Omental fat pad (tissue), 4 donors: Measurements from ENCODE around the gene LCAT. TPM values are rescaled to one million over a fixed set of nuclear protein-coding genes. Genes with fewer than 3 reads are reported as not detected.

ENCODE experiments used
- ATAC-seq: fragments of 150-250 bp; one replicate; pipeline ENCODE4 v1.9.1; 2016; ENCODE audit warnings: mild to moderate bottlenecking, moderate library complexity; ENCODE audit not compliant: low FRiP score
- DNase-seq: peaks from one replicate; pipeline ENCODE4 v3.0.0-alpha.2; 2019; ENCODE audit warnings: low spot score
- CTCF ChIP-seq, 3 donors: fragments of 450-650 bp; IDR thresholded peaks; one replicate each; pipeline ENCODE4 v1.5.1; 2016 to 2017; ENCODE audit warnings: antibody characterized with exemption in 3 of 3, mild to moderate bottlenecking in 3 of 3, moderate library complexity in 2 of 3
- total RNA-seq, 4 donors: library from RNA; depleted of rRNA; stranded (reverse); fragments of >200 nt; gene quantifications; one replicate each; pipeline ENCODE4 v1.1.0, GENCODE V29; 2016

LCAT gene
- total RNA-seq, 4 donors from 2014 or later: 7.7 to 52.2 (median 13.0) TPM

GRCh38 chr16:67987460-67988160 is 43.7 kb upstream of the LCAT start:
- DNase-seq (no peak), ATAC-seq (no peak)
- no peak for TF ChIP-seq CTCF (IDR thresholded peaks at IDR 0.05)

GRCh38 chr16:67986949-67987348 is 43.0 kb upstream of the LCAT start:
- DNase-seq: no peak
- no peak for ATAC-seq
- TF ChIP-seq CTCF (IDR thresholded peaks at IDR 0.05): no peak

- TF ChIP-seq CTCF (IDR thresholded peaks at IDR 0.05): no peak
- DNase-seq (no peak), ATAC-seq (no peak)
Measured at GRCh38 chr16:67982011-67982696, 38.2 kb upstream of the LCAT start.

- DNase-seq (no peak), ATAC-seq (no peak)
- TF ChIP-seq CTCF (IDR thresholded peaks at IDR 0.05): no peak
Measured at GRCh38 chr16:67979955-67980678, 36.2 kb upstream of the LCAT start, which contains the start of gene DPEP3. DPEP3 (minus strand) TSS chr16:67980499; CDS start chr16:67980380, 119 bp downstream.

- DNase-seq (no peak), ATAC-seq (no peak)
- no peak for TF ChIP-seq CTCF (IDR thresholded peaks at IDR 0.05)
Measured at GRCh38 chr16:67977469-67978227, 33.7 kb upstream of the LCAT start.

GRCh38 chr16:67977005-67977404 is 33.1 kb upstream of the LCAT start:
- DNase-seq (no peak), ATAC-seq (no peak)
- no peak for TF ChIP-seq CTCF (IDR thresholded peaks at IDR 0.05)
